Thoracic aorta (tissue), 2 donors: ENCODE results near the gene SEPTIN12. TPM values are rescaled to one million over a fixed set of nuclear protein-coding genes. Genes with fewer than 3 reads are reported as not detected.

Experiments
- ATAC-seq: fragments of 150-250 bp; one replicate; pipeline ENCODE4 v1.8.0; 2017; ENCODE audit warnings: low read depth; ENCODE audit not compliant: insufficient number of reproducible peaks, low FRiP score
- DNase-seq: peaks from one replicate; pipeline ENCODE4 v3.0.0-alpha.2; 2020; ENCODE audit warnings: low spot score
- H3K27ac ChIP-seq, 2 donors: fragments of 200-600 bp; sonication (generic); 1 replicate in 1 of 2; 2 replicates in 1 of 2; pipeline ENCODE4 v1.5.1; 2016; ENCODE audit warnings: mild to moderate bottlenecking in 2 of 2, moderate library complexity in 2 of 2
- H3K27me3 ChIP-seq: fragments of 200-600 bp; sonication (generic); replicated peaks from 2 replicates; pipeline ENCODE4 v1.6.0; 2016; ENCODE audit warnings: mild to moderate bottlenecking; ENCODE audit not compliant: insufficient read depth
- H3K36me3 ChIP-seq: fragments of 200-600 bp; sonication (generic); one replicate; pipeline ENCODE4 v1.5.1; 2016
- H3K4me1 ChIP-seq, 2 donors: fragments of 200-600 bp; sonication (generic); 1 replicate in 1 of 2; 2 replicates in 1 of 2; pipeline versions ENCODE4 v1.5.1 to v1.6.0; 2016; ENCODE audit warnings: low read depth in 2 of 2, mild to moderate bottlenecking in 1 of 2; ENCODE audit not compliant: control insufficient read depth in 1 of 2
- H3K4me3 ChIP-seq: fragments of 200-600 bp; sonication (generic); 2 replicates; pipeline ENCODE4 v1.5.1; 2016; ENCODE audit warnings: mild to moderate bottlenecking
- H3K9me3 ChIP-seq: fragments of 200-600 bp; sonication (generic); 2 replicates; pipeline ENCODE4 v1.5.1; 2016
- total RNA-seq, 2 donors: library from RNA; depleted of rRNA; stranded (reverse); fragments of >200 nt; gene quantifications; one replicate each; pipeline versions ENCODE4 v1.1.0 to v1.2.3, GENCODE V29; 2016
- TF ChIP-seq, protein P1 (sequence below): fragments of 200-600 bp; sonication (generic); IDR thresholded peaks from one replicate; pipeline ENCODE4 v1.5.1; 2019; ENCODE audit warnings: antibody characterized with exemption

The SEPTIN12 gene
- total RNA-seq, 2 donors from 2014 or later, result not detected

DNA sequence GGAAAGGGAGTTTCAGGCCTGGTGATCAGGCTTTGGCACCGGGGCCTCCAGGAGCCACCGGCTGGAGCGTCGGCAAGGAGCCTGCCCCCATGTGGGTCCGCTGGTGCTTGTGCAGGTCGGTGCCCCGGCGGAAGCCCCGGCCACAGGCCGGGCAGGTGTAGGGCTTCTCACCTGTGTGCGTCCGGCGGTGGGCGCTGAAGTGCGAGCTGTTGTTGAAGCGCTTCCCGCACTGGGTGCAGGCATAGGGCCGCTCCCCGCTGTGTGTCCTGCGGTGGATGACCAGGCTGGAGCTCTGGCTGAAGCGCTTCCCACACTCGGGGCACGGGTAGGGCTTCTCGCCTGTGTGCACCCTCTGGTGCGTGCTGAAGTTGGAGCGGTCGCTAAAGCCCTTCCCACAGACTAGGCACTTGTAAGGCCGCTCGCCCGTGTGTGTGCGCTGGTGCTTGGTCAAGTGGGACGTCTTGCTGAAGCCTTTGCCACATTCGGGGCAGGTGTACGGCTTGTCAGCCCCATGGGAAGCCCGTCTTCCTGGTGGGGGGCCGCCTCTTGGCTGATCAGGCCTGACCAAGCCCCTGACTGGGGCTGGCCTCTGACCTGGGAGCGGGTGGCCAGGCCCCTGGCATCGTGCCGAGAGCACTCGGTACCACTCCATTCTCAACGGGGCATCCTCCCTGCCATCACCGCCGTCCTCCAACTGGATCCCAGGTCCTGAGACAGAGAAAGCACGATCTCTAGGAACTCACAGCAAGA, 35.6 kb downstream of the SEPTIN12 start:
- Histone ChIP-seq H3K4me3 (no peak overlapping the region), H3K27ac (no peak overlapping the region), H3K27me3 (no peaks in the 10 kb centered on the region), H3K36me3 (peaks cover 43% of the 10 kb centered on the region), H3K9me3 (no peaks in the 10 kb centered on the region), H3K4me1 (peaks cover 0 to 4% of the 10 kb centered on the region in 2 donors)
- TF ChIP-seq, protein P1, sequence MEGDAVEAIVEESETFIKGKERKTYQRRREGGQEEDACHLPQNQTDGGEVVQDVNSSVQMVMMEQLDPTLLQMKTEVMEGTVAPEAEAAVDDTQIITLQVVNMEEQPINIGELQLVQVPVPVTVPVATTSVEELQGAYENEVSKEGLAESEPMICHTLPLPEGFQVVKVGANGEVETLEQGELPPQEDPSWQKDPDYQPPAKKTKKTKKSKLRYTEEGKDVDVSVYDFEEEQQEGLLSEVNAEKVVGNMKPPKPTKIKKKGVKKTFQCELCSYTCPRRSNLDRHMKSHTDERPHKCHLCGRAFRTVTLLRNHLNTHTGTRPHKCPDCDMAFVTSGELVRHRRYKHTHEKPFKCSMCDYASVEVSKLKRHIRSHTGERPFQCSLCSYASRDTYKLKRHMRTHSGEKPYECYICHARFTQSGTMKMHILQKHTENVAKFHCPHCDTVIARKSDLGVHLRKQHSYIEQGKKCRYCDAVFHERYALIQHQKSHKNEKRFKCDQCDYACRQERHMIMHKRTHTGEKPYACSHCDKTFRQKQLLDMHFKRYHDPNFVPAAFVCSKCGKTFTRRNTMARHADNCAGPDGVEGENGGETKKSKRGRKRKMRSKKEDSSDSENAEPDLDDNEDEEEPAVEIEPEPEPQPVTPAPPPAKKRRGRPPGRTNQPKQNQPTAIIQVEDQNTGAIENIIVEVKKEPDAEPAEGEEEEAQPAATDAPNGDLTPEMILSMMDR, result no peak
- ATAC-seq (no peak), DNase-seq (no peak)

DNA sequence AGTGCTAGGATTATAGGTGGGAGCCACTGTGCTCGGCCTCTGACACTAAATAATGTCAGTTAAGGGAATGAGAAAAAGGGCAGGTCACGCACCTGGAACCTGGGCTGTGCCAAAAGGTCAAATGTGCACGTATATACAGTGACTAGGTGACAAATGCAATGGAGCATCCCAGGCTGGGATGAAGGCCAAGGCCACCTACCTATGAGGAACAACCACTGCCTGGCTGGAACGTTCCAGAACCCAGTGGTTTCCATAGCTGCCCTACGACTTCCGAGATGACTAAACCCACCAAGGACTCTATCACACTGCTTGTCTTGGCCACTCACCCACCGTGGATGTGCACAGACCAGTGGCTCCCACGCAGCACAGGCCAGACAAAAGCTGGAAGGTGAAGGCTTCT, 37.2 kb downstream of the SEPTIN12 start:
- H3K36me3 ChIP-seq, result peaks cover 39% of the 10 kb centered on the region
- ATAC-seq, result no peak
- no peak for DNase-seq
- H3K9me3 ChIP-seq, result no peaks in the 10 kb centered on the region
- H3K4me3 ChIP-seq, result no peak overlapping the region
- H3K4me1 ChIP-seq, result peaks cover 3 to 13% of the 10 kb centered on the region in 2 donors
- no peaks in the 10 kb centered on the region for H3K27me3 ChIP-seq
- TF ChIP-seq, protein P1, result no peak
- no peak overlapping the region for H3K27ac ChIP-seq

DNA sequence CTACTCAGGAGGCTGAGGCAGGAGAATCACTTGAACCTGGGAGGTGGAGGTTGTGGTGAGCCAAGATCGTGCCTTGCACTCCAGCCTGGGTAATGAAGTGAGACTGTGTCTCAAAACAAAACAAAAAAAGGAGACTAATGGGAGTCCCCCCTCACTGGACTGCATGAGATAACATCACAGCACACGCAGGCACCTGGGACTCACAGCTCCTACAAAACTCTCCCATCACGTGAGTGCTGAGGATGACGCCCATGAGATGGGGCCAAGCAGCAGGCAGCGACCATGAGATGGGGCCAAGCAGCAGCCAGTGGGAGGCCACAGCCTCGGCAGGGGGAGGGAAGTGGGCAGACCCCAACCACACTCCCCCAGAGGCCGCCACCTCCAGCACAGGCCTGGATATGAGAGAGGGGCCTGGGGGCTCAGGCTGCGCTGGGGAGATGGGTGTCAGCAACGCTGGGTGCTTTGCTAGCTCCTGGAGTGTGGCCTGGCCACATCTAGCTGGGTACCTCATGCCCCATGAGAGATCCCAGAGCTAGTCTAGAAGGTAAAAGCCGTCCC, 38.4 kb downstream of the SEPTIN12 start:
- Histone ChIP-seq H3K27me3 (no peaks in the 10 kb centered on the region), H3K36me3 (peaks cover 35% of the 10 kb centered on the region), H3K4me1 (peaks cover 3 to 13% of the 10 kb centered on the region in 2 donors), H3K9me3 (no peaks in the 10 kb centered on the region), H3K27ac (no peak overlapping the region), H3K4me3 (no peak overlapping the region)
- DNase-seq, result no peak
- TF ChIP-seq, protein P1, result no peak
- no peak for ATAC-seq

DNA sequence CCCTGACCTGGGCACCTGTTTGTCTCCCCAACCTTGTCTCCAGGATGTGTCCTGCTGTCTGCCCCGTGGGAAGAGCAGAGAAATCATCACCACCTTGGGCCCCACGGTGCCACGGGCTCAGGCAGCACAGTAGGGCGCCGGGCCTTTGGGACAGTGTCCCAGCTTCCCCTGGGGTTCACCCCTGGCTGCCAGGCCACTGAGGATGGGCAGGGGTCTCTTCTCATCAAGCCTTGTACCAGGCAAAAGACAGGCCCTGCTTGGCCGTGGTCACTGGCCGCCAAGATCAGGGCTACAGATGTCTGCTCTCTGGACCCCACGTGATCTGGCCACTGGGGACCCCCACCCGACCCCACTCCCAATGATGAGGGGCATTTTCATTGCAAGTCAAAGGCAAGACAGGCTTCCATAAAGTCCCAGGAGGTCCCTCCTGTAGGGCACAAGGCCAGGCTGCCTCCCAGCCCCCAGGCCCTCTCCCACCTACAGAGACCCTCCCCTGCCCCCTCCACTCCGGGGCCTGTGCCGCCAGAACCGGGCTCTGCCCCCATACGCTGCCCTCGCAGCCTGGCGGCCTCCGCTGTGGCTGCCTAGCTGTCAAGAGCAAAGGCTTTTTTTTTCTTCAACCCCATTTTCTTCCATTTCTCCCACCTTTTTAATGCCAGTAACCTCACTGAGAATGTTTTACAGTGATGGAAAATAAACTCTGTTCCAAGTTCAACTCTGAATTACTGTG, 39.3 kb downstream of the SEPTIN12 start:
- TF ChIP-seq, protein P1, result no peak
- peaks cover 34% of the 10 kb centered on the region for H3K36me3 ChIP-seq
- no peaks in the 10 kb centered on the region for H3K27me3 ChIP-seq
- DNase-seq (no peak), ATAC-seq (no peak)
- peaks cover 3 to 13% of the 10 kb centered on the region in 2 donors for H3K4me1 ChIP-seq
- H3K27ac ChIP-seq, result no peak overlapping the region
- H3K9me3 ChIP-seq, result no peaks in the 10 kb centered on the region
- H3K4me3 ChIP-seq, result no peak overlapping the region
